Smooth muscle cell of the brain vasculature (primary cell): Measurements from ENCODE around the gene EP400.
"Not testable (repeated sequence)": the region's sequence is repeated elsewhere in the genome, so short reads cannot be mapped to it uniquely, and the experiment has no call there.

ENCODE experiments used
- DNase-seq: peaks from one replicate; pipeline ENCODE4 v3.0.0-alpha.2; 2012; ENCODE audit warnings: low read depth, low spot score

The EP400 gene

DNA sequence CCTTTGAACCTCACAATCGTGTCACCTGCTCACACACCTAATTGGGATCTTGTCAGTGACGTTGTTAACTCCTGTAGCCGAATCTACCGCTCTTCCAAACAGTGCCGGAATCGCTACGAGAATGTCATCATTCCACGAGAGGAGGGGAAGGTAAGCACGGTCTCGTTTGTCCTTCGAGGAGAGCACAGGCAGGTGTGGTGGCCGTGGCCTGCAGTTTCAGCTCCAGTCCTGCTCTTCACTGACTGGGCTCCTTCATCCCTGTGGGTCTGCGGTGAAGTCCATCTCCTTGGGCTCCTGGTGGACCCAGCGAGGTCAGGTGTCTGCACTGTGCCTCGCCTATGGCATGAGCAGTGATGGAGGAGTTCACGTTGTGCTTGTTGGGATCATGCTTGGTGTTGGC lies 96.0 kb downstream of the EP400 start:
- no peak for DNase-seq

DNA sequence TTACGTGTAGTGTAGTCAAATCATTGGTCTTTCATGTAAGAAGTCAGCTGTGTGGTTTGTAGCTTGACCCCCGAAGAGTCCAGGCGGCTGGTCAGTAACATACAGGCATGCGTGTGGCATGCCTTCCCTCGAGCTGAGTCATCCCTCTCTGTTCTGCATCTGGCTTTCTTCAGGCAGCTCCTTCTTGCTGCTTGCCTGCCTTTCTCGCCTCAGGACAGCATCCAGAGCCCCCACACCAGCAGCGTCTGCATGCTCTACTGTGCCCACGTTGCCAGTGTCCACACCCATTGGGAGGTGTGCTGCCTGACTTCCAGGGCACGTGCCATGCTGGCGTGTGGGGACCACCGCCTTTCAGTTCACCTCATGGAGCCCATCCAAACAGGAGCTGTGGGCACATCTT lies 96.8 kb downstream of the EP400 start:
- DNase-seq: peak; percentile 73

DNA sequence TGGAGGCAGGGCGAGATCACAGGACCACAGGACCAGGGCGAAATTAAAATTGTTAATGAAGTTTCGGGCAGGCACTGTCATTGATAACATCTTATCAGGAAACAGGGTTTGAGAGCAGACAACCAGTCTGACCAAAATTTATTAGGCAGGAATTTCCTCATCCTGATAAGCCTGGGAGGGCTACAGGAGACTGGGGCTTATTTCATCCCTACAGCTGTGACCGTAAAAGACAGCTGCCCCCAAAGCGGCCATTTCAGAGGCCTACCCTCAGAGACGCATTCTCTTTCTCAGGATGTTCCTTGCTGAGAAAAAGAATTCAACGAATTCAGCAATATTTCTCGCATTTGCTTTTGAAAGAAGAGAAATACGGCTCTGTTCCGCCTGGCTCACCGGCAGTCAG lies 97.9 kb downstream of the EP400 start:
- not testable (repeated sequence) for DNase-seq

DNA sequence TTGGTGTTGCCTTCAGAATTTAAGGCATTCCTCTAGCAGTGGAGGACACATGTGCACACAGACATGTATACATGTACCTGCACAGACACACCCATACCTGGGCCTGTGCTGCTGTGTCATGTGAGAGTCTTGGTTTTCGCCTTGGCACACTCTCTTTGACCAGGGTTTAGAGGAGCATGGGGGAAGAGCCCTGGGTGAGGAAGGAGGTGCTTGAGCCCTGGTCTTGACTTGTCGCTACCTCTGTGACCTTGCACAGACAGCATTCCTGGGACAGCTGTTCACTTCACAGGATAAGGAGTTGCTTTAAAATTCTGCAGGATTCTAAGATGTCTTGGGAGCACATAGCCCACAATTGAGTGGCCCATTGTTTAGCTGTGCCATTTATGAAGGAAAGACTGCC lies 99.7 kb downstream of the EP400 start:
- DNase-seq: no peak

DNA sequence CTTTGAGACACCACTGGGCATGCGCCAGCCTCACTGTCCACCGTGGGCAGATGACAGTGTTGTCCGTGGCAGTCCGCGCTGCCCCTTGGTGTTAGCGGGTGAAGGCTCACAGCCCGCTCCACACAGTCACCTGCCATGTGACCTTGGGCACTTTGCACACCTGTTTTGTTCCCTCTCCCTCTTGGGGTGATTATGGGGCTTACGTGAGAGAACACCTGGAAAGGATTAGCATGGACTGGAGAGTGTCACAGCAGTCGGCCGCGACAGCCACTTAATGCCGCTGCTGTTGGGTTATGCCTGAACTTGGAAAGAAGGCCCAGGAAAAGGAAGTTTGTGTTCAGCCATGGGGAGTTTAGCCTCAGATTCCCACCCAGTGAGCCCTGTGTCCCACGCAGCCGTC lies 100.1 kb downstream of the EP400 start:
- DNase-seq: no peak

DNA sequence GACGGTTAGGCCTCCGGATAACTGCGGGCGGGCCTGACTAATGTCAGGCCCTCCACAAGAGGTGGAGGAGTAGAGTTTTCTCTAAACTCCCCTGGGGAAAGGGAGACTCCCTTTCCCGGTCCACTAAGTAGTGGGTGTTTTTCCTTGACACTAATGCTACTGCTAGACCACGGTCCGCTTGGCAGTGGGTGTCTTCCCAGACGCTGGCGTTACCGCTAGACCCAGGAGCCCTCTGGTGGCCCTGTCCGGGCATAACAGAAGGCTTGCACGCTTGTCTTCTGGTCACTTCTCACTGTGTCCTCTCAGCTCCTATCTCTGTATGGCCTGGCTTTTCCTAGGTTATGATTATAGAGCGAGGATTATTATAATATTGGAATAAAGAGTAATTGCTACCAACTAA lies 102.0 kb downstream of the EP400 start:
- DNase-seq: not testable (repeated sequence)

DNA sequence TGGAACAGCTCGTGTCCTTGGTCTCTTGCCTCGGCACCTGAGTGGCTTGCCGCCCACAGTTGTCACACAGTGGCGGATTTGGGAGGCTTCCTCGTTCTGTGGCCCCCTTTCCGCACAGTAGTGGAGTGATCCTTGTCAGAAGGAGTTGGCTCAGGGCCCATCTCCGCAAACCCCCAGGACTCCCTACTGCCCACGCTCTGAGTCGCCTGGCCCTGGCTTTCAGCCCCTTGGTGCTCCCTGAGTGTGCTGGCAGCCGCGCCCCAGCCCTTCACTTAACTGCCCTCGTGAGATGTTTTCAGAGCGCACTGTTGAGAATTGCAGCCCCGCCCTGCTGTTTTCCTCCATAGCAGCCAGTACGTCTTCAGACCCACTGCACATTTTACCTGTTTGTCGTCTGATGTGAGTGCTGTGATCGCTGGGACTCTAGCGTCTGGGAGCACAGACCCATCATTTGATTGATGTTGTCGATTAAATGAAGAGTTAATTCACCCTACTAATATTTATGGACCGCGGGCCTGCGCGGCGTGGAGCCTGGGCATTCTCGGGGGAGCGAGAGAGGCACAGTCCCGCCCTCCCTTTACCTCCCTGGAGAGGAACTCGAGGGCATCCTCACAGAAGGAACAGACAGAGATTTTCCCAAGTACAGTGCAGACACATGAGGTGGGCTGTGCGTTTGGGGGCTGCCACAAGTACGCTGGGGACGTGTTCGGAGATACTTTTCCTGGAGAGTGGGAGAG lies 102.6 kb downstream of the EP400 start:
- DNase-seq: no peak

DNA sequence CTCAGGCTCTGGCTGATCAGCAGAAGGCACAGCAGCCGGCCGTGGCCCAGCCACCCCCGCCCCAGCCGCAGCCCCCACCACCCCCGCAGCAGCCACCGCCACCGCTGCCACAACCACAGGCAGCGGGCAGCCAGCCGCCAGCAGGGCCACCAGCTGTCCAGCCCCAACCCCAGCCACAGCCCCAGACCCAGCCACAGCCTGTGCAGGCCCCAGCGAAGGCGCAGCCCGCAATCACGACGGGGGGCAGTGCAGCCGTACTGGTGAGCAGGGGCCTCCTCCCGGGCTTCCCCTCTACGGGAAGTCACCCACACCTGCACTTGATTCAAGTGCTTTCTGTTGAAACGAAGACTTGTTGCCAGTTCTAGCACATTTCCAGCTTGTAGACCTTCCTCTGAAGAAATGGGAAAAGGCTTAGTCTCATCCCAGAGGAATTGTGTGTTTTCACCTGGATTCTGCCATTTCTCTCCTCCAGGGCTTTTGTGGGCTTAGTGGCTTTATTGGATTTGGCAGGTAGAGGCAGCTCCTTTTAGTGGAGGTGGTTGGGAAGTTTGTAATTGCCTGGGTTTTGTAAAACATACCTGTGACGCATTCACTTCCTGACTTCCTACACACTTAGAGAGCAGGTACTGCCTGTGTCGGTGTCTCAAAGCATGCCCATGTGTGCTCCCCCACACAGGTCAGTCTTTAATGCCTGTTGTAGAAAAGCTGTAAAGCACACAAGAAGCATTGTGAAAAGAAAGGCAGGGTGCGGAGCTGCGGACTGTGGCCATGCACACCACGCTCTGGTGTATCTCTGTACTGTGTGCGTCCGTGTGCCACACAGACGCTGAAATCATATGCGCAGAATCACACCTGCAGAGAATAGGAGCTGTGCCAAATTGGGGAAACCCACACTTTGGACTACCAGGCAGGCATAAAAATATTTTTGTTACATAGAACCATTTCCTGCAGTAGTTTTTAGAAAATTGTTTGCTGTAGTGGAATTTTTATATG lies 103.9 kb downstream of the EP400 start:
- DNase-seq: no peak

DNA sequence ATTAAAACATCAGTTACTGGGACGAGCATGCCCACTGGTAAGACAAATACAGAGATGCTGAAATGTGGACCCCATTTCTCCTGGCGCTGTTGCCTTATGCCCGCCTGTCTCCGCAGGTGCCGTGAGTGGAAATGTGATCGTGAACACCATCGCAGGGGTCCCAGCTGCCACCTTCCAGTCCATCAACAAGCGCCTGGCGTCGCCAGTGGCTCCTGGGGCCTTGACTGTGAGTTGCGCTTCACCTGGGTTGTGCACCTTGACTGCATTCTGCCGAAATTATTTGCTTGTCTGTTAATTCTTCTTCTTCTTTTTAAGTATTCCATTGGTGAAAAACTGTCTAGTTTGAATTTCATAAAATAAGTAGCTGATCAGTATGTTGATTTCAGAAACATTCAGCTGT lies 105.2 kb downstream of the EP400 start:
- no peak for DNase-seq

DNA sequence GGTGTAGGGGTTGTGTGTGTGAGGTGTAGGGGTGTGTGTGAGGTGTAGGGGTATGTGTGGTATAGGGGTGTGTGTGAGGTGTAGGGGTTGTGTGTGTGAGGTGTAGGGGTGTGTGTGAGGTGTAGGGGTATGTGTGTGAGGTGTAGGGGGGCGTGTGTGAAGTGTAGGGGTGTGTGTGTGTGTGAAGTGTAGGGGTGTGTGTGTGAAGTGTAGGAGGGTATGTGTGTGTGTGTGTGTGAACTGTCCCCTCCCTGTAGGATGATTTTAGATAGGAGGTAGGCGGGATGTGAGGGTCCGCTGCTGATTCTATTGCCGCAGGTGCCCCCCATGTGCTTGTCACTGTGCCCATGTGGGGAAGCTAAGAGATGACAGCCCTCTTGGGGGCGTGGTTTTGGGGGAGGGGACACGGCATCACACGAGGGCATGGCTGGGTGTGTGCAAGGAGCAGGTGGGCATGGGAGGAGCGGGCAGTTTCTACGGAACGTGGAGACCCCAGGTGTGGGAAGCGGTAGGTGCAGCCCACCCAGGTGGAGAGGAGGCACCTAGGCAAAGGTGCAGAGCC lies 105.9 kb downstream of the EP400 start:
- DNase-seq: no peak

DNA sequence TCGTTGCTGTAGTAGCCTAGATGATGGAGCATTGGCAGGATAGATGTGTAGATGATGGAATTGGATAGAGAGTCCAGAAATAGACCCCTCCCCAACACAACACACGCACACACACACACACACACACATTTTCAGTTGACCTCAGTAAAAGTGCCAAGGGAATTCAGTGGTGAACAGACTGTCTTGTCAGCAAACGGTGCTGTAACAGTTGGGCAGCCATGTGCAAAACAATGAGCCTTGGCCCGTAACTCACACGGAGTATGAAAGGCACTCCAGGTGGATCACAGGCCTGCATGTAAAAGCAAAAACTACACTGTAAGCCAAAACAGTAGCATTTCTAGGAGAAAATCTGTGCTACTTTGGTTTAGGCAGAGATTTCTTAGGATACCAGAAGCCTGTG lies 106.6 kb downstream of the EP400 start:
- no peak for DNase-seq

DNA sequence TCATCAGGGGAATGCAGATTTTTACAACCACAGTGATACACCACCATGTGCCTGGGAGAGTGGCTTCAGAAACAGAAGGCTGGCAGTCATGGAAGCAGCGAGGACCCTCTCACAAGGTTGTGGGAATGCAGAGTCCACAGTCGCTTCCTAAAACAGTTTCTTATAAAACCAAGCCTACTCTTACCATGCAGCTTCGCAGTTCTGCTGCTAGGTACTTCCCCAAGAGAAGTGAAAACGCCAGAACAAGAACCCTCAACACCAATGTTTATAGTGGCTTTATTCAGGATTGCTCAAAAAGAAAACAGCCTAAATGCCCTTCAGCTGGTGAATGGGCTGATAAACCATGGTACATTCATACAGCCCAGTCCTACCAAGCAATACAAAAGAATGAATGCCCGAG lies 107.2 kb downstream of the EP400 start:
- no peak for DNase-seq

DNA sequence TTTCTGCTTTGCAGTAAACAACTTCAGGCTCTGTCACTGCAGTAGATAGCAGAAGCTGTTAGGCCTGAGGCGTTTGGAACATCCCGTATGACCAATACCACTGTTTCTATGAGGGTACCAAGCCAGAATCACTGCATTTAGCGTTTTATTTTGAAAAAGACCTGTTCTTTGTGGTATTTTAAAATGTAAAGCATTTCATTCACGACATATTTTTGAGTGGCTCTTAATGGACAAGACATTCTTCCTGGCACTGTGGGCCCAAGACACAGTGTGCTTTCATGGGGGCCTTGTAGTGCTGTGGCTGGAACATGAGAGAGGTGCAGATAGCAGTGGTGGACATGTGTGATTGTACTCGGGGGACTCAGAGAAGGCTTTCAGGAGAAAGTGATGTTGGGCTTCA lies 107.9 kb downstream of the EP400 start:
- DNase-seq: no peak

DNA sequence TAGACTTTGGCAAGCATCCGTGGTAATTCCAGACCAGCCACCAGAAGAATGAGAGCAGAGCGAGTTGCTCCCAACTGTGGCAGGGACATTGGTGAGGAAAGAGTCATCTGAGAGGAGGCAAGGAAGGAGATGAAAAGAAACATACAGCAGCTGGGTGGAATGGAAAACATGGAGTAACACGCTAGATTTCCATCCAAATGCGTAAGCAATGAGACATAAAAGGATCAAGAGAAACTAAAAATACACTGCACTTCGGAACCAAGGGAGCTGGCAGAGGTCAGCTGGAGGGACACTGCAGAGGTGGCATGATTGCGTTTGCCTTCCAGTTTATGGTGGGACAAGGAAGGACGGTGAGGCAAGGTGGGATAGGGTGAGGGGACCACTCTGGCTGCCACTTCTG lies 111.5 kb downstream of the EP400 start:
- DNase-seq: no peak

DNA sequence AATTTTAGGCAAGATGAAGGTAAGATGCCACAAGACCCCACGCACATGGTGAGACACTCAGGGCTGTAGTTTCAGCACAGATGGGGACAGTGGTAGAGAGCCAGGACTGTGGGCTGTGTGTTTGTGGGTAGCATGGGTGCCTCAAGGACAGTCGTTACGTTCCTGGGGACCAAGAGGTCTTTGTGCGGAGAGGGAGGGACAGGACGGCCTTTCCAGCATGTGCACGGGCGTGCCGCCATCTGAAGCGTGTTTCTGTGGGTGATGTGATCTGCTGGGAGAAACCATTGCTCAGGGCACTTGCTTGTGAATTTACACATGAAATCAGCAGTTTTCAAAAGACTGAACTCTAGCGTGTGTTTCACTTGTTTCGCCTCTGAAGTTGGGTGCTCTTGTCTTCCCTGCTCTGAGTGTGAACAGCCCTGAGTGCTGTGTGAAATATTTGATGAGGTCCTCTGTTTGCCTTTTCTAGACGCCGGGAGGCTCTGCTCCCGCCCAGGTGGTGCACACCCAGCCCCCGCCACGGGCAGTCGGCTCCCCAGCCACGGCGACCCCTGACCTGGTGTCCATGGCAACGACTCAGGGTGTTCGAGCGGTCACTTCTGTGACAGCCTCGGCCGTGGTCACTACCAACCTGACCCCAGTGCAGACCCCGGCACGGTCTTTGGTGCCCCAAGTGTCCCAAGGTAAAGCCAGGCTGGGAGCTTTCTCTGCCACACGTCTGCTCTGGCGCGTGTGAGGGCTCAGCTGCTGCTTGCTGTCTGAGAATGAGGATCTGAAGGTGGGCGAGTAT lies 112.1 kb downstream of the EP400 start:
- no peak for DNase-seq

DNA sequence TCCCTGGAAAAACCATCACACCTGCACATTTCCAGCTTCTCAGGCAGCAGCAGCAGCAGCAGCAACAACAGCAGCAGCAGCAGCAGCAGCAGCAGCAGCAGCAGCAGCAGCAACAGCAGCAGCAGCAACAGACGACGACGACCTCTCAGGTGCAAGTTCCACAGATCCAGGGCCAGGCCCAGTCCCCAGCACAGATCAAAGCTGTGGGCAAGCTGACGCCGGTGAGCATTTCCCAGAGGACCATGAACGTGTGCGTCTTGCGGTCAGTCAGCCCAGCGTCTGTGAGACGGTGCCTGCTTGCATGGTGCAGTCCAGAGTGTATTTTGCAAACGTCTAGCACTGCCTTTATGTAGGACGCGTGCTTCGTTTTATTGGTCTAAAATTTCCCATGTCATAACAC lies 112.7 kb downstream of the EP400 start:
- DNase-seq: no peak

DNA sequence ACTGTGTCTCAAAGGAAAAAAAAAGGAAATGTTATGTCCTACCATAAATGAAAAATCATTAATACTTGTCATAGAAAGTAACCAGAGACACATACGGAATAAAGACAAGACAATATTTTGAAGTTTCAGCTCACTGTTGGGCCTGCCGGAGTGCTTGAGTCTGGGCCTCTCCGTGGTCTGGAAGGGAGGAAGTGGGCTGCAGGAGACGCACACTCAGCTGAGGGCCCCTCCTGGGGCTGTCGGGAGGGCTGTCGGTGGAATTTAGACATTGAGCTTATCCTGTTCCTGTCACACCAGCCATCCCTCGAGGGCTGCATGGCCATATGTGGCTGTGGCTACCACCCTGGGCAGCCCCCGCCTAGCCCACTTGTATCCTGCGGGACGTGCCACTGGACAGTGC lies 113.7 kb downstream of the EP400 start:
- DNase-seq: no peak

DNA sequence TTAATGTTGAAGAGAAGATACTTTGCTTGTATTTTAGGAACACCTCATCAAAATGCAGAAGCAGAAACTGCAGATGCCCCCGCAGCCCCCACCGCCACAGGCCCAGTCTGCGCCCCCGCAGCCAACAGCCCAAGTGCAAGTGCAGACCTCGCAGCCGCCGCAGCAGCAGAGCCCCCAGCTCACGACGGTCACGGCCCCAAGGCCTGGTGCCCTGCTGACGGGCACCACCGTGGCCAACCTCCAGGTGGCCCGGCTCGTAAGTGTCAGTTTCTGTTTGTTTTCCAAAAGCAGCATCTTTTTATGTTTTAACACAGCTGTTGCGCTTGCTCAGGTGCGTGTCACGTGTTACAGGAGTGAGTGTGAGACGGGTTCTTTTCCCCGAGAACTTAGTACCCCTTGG lies 114.9 kb downstream of the EP400 start:
- DNase-seq: no peak

DNA sequence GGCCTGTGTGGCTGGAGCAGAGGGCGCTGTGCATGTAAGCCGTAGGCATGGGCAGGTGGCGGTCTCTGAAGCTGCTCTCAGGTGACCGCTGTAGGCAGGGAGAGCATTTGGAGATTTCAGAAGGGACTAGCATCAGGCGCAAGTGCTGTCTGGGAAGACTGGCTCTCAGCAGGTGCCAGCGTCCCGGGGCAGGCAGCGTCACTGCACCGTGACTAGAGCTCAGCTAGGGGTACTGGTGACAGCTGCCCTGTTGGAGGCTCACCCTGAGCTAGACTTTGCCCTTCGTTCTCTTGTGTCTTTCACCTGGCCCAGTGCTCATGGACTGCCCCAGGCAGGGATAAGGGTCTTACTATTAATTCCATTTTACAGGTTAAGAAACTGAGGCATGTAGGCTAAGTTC lies 115.5 kb downstream of the EP400 start:
- DNase-seq: no peak

DNA sequence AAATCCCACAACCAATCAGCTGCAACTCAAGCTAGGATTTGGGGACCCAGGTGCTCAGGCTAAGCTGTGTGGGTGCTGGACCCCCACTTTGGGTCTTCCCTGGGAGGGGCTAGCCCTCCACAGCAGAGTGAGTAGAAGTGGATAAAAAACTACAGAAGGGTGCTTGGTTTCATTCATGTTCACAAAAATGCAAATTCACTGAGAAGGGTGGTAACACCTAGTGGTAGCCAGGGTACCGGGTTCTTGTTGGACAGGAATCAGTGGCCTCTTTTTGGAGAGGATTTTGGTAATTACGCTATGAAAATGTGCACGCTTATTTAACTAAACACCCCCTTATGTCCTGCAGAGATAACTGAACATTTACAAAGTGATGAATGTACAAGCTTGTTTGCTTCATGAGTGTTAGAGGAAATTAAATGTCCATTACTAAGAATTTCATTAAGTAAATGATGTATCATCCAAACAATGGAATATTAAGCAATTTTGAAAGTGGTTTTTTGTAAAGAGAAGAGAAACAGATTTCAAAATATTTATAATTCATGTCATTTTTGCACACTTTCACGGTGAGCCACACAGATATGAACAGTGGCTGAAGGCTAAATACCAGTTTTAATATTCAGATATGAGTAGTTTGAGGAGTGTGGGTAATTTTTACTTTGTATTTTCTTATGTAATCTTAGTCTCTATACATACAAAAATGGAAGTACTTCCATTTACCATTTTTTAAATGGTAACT lies 116.0 kb downstream of the EP400 start:
- no peak for DNase-seq

DNA sequence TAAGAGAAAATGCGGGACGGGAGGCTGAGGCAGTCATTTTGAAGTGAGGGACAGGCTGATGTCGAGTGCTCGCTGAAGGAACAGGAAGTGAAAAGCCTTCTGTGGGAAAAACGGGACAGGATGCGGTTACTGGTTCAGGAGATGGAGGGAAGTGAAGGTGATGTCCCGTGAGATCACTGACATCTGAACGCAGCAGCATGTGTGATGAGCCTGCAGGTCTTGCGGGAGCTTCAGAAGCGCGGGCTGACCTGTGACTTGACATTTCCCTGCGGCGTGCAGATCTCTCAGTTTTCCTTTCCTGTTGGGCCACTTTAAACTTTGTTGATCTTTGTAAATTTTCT lies 116.6 kb downstream of the EP400 start:
- DNase-seq: no peak
